NCI-H748 (cell line): Measurements from ENCODE around the gene MS4A7.

Experiments
- DNase-seq: peaks from one replicate; lab custom pipeline; 2025; ENCODE audit not compliant: unreplicated experiment; lab: John Stamatoyannopoulos, UW

The MS4A7 gene

GRCh38 chr11:60370811-60371298 lies 7.5 kb upstream of the MS4A7 start:
- peak; percentile 99 for DNase-seq

DNA sequence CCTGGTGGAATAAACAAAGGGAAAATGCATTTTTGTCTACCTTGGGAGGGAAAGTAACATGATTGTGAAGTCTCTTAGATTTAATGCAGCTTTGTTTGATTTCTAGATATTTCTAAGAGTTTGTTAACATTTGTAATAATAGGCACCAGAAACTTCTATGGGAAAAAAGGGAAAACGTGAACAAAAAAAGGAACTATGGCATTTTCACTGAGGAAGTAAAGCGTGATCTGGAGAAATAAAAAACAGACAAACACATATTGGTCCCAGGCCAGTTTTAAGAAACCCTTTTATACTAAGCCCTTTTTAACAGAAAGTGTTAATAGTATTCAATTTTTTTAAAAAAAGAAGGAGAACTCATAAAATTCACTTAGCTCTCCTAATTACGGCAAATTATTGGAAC lies 6.9 kb upstream of the MS4A7 start:
- no peak for DNase-seq

GRCh38 chr11:60371854-60372253 lies 6.5 kb upstream of the MS4A7 start:
- DNase-seq, result no peak

- DNase-seq, result no peak
Measured at GRCh38 chr11:60372767-60373166, 5.6 kb upstream of the MS4A7 start.

GRCh38 chr11:60375316-60375715 lies 3.0 kb upstream of the MS4A7 start:
- DNase-seq, result no peak

DNA sequence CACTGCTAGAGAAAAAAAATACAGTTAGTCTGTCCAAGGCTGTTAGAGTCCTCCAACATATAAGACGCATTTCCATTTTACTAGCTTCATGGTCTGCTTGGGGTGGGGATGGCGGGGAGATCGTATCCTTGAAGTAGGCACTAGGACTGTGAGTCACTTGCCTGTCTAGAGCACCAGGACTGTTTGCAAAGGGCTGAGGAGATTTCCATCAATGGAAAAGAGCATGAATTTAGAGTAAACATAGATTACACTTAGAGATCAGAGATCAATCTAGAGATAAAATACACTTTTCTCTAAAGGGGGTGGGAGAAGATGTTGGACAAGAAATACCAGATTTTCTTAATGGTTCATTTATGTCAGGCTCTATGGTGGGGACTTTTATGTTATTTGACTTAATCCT lies 1.7 kb upstream of the MS4A7 start:
- DNase-seq, result no peak

GRCh38 chr11:60377401-60378136 lies 763 bp upstream of the MS4A7 start:
- DNase-seq, result no peak

DNA sequence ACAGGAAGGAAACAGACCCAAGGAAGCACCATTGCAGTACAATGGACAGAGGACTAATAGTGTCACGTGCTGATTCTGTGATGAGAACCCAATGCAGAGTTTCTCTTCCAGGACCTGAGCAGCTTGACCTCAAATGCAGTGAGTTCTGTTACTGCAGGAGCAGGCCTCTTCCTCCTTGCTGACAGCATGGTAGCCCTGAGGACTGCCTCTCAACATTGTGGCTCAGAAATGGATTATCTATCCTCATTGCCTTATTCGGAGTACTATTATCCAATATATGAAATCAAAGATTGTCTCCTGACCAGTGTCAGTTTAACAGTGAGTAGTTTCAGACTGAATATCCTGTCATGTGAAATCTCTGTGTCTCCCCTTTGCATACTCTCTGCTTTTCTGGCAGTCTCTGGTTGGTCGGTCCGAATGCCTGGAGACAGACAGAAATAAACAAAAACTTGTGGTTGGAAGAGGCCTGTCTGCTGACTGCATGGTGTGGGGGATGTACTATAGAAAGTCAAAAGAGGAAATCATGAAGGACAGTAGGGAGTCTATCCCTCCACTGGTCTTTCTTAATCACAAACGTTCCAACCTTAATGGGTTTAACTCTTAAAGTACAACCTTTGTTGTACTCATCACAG lies 11.1 kb downstream of the MS4A7 start:
- DNase-seq, result no peak

DNA sequence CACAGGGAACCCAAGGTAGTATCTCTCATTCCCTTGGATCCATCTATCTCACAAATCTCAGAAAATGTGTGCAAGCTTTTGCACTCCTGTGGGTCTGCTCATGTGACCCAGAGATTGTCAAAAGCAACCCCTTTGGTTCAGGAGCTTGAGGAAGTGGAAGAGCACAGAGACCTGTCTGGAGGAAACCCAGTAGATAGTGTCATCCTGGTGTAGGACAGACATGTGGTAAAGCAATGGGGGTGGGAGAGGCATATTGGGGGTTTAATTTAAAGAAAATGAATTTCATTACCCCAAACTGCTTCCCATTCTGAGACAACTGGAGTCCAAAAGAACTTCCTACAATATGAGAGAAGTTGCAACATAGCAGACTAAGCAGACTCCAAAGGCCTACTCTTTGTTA lies 12.1 kb downstream of the MS4A7 start:
- DNase-seq, result no peak

GRCh38 chr11:60392361-60392760 lies 14.0 kb downstream of the MS4A7 start:
- no peak for DNase-seq

DNA sequence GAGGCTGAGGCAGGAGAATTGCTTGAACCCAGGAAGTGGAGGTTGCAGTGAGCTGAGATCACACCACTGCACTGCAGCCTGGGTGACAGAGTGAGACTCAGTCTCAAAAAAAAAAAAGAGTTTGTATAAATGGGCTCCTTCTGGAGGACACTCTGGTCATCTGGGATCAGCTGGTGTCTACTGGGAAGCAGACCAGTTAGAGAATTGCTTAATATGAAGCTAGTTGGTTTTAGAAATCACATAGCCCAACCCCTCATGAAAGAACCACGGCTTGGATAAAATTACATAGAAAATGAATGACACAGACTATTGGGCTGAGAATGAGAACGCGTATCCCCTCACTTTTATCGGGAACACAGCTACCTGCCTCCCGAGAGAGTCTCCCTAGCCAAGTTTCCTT lies 14.7 kb downstream of the MS4A7 start:
- DNase-seq, result no peak

DNA sequence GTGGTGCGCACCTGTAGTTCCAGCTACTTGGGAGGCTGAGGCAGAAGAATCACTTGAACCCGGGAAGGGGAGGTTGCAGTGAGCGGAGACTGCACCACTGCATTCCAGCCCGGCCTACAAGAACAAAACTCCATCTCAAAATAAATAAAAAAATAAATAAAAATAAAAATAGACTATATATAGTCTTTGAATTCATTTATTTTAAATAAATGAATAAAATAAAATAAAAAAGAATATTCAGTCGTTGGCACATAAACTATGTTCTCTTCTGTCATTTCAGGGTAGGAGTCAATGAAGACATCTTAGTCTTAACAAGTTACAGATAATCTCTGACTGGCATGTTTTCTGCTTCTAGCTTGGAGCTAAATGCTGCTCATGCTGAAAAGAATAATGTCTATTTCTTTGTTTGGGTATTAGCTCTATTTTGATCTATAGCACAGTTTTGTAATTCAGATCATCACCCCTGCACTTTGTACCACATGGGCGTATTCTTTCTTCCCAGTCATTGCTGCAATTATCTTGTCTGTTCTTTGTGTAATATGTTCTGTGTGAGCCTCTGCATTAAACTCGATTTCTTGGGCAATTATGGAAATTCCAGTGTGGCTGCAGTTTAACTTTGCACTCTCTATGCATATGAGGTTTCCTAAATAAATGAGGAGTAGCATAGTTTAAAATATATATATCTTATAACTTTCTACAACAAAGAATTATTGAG lies 16.5 kb downstream of the MS4A7 start:
- DNase-seq, result no peak

- DNase-seq, result no peak
Measured at GRCh38 chr11:60396382-60396781, 18.1 kb downstream of the MS4A7 start, which contains the start of gene MS4A14. MS4A14 (plus strand) TSS chr11:60396459; CDS start chr11:60396579, 120 bp downstream.

GRCh38 chr11:60396799-60397198 lies 18.5 kb downstream of the MS4A7 start:
- DNase-seq, result no peak

GRCh38 chr11:60420015-60420414 lies 41.7 kb downstream of the MS4A7 start:
- no peak for DNase-seq

GRCh38 chr11:60422609-60423008 lies 44.3 kb downstream of the MS4A7 start:
- no peak for DNase-seq

GRCh38 chr11:60428517-60428916 lies 50.2 kb downstream of the MS4A7 start:
- DNase-seq, result peak; percentile 58

DNA sequence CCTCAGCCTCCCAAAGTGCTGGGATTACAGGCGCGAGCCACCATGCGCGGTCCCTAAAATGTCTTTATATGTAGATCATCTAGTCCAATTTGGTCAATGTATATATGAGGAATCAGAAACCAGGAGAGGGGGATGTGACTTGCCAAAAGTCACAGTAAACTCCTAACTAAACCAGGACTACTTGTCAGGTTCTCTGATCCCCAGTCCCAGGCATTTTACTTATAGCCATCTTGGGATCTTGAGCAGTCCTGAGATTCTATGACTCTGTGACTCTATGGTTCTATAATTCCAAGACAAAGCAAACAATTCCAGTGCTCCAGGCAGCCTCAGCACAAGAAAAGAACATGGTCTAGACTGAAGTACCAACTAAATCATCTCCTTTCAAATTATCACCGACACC lies 50.9 kb downstream of the MS4A7 start, which contains the start of gene MS4A5:
TSS of gene MS4A5 (plus strand) at position 301 of the 400 bp plus-strand sequence. CDS start 103 bp downstream, outside the sequence.
- no peak for DNase-seq

DNA sequence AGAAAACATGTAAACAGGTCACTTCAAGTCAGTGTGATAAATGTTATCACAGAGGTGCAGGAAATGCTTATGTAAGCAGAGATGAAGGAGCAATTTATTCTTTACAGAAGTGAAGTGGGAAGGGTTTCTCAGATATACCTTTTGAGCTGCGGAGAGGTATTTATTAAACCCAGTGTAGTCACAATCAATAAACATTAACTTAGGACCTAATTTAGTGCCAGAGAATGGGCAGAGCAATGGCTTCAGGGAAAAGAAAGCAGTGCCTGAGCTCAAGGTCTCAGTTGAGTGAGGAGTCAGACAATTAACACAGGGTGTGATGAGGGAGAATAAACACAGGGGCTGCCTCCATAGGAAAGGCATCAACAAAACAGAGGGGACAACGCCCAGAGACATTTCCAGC lies 52.9 kb downstream of the MS4A7 start:
- peak; percentile 60 for DNase-seq

GRCh38 chr11:60433401-60433800 lies 55.1 kb downstream of the MS4A7 start:
- DNase-seq, result no peak
